Measurements from ENCODE around the gene CEP83.

GRCh38 chr12:94267921-94268471 is 191.7 kb downstream of the CEP83 start:
- TF ChIP-seq CTCF (IDR thresholded peaks at IDR 0.05; ENCODE audit: borderline replicate concordance, extremely low read depth, low read length, poor library complexity, severe bottlenecking) (no peak), EZH2 (IDR thresholded peaks at IDR 0.05; ENCODE audit: borderline replicate concordance, low read depth, low read length, severe bottlenecking) (no peak)

Data from DND-41 (cell line).